ENCODE results near the gene RABEP1. TPM values are rescaled to one million over a fixed set of nuclear protein-coding genes. Genes with fewer than 3 reads are reported as not detected.

Gene RABEP1
- total RNA-seq, 1 experiment from 2014 or later, result 24.4 TPM

- Histone ChIP-seq H3K4me3 (ENCODE audit: low read length) (no peak overlapping the region), H3K36me3 (ENCODE audit: low read depth, low read length) (peaks cover 65% of the 10 kb centered on the region), H2AFZ (ENCODE audit: low read length) (no peak overlapping the region), H3K9me3 (ENCODE audit: low read length) (no peaks in the 10 kb centered on the region), H3K4me1 (ENCODE audit: insufficient read depth, low read length) (peaks cover 2% of the 10 kb centered on the region; the same call in 1 of the 2 replicates), H3K9ac (ENCODE audit: low read length) (no peak overlapping the region), H4K20me1 (ENCODE audit: low read length) (peaks cover 3% of the 10 kb centered on the region; the same call in 1 of the 2 replicates), H3K79me2 (ENCODE audit: low read length) (peaks cover 15% of the 10 kb centered on the region), H3K9me2 (replicated peaks; ENCODE audit: low read length) (no peaks in the 10 kb centered on the region), H3K27ac (ENCODE audit: low read length) (no peak overlapping the region), H3K4me2 (ENCODE audit: low read length) (no peak overlapping the region), H3K27me3 (ENCODE audit: low read length) (no peaks in the 10 kb centered on the region), H3F3A (ENCODE audit: low read length, unreplicated experiment) (no peaks in the 10 kb centered on the region)
- POLR2A ChIA-PET (ENCODE audit: unreplicated experiment), result no interaction called here
- no peak for DNase-seq
- TF ChIP-seq EZH2phosphoT487 (IDR thresholded peaks at IDR 0.05; ENCODE audit: borderline replicate concordance, low read length), result no peak
- TF ChIP-seq, protein P1, sequence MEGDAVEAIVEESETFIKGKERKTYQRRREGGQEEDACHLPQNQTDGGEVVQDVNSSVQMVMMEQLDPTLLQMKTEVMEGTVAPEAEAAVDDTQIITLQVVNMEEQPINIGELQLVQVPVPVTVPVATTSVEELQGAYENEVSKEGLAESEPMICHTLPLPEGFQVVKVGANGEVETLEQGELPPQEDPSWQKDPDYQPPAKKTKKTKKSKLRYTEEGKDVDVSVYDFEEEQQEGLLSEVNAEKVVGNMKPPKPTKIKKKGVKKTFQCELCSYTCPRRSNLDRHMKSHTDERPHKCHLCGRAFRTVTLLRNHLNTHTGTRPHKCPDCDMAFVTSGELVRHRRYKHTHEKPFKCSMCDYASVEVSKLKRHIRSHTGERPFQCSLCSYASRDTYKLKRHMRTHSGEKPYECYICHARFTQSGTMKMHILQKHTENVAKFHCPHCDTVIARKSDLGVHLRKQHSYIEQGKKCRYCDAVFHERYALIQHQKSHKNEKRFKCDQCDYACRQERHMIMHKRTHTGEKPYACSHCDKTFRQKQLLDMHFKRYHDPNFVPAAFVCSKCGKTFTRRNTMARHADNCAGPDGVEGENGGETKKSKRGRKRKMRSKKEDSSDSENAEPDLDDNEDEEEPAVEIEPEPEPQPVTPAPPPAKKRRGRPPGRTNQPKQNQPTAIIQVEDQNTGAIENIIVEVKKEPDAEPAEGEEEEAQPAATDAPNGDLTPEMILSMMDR (conservative IDR thresholded peaks at IDR 0.05; ENCODE audit: low read depth, low read length), result no peak
- no peak for TF ChIP-seq EZH2 (IDR thresholded peaks at IDR 0.05; ENCODE audit: low read length, unreplicated experiment)
- BruUV-seq (replicated peaks), result no TSS peak
- intact Hi-C loops (cut with micrococcal nuclease), result no loop called here
- CTCF ChIA-PET, result interaction anchor here (0.7 kb wide), 1 partner anchor 32 kb away, joined by 4 read pairs; no protein-coding TSS in a partner anchor
- ATAC-seq, result no peak
These were observed 126.1 kb downstream of the RABEP1 start for GRCh38 chr17:5408186-5408585.

GRCh38 chr17:5410594-5411272, 128.6 kb downstream of the RABEP1 start:
- no peaks in the 10 kb centered on the region for H3K9me3 ChIP-seq (ENCODE audit: low read length)
- ChIA-PET CTCF (no interaction called here), POLR2A (ENCODE audit: unreplicated experiment) (no interaction called here)
- H3K9ac ChIP-seq (ENCODE audit: low read length), result no peak overlapping the region
- DNase-seq, result no peak
- TF ChIP-seq EZH2 (IDR thresholded peaks at IDR 0.05; ENCODE audit: low read length, unreplicated experiment) (no peak), EZH2phosphoT487 (IDR thresholded peaks at IDR 0.05; ENCODE audit: borderline replicate concordance, low read length) (no peak)
- TF ChIP-seq, protein P1 (conservative IDR thresholded peaks at IDR 0.05; ENCODE audit: low read depth, low read length), result no peak
- no peaks in the 10 kb centered on the region for H3K9me2 ChIP-seq (replicated peaks; ENCODE audit: low read length)
- H3K36me3 ChIP-seq (ENCODE audit: low read depth, low read length), result peaks cover 51% of the 10 kb centered on the region
- H3K27ac ChIP-seq (ENCODE audit: low read length), result no peak overlapping the region
- peaks cover 8% of the 10 kb centered on the region; the same call in 1 of the 2 replicates for H4K20me1 ChIP-seq (ENCODE audit: low read length)
- H2AFZ ChIP-seq (ENCODE audit: low read length), result no peak overlapping the region
- H3F3A ChIP-seq (ENCODE audit: low read length, unreplicated experiment), result no peaks in the 10 kb centered on the region
- ATAC-seq, result no peak
- H3K27me3 ChIP-seq (ENCODE audit: low read length), result no peaks in the 10 kb centered on the region
- peaks cover 12% of the 10 kb centered on the region for H3K4me1 ChIP-seq (ENCODE audit: insufficient read depth, low read length)
- H3K4me3 ChIP-seq (ENCODE audit: low read length), result no peak overlapping the region
- no TSS peak for BruUV-seq (replicated peaks)
- no peak overlapping the region for H3K4me2 ChIP-seq (ENCODE audit: low read length)
- H3K79me2 ChIP-seq (ENCODE audit: low read length), result peaks cover 24% of the 10 kb centered on the region
- intact Hi-C loops (cut with micrococcal nuclease), result no loop called here

DNA sequence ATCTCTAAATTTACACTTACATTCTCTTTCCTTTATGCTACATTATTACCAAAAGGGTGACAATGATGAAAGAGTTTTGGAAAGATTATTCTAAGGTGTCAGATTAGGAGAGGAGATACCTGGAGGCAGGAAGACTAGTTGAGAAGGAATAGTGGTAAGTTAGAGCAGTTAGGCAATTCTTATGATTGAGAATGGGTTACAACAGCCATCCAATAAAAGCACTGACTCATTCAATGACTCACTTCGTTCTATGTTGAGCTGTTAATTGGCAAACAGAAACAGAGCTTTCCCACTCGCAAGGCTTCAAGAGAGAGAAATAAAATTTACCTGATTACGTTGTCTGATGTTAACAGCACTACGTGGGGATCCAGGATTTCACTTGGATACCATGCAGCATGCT, 131.6 kb downstream of the RABEP1 start:
- H3K27ac ChIP-seq (ENCODE audit: low read length), result peak overlapping the region; percentile 59
- H3K4me1 ChIP-seq (ENCODE audit: insufficient read depth, low read length), result peaks cover 23% of the 10 kb centered on the region
- ChIA-PET CTCF (interaction anchor here (1.7 kb wide), 1 partner anchor 25 kb away, joined by 6 read pairs; the partner anchor contains the start of gene C1QBP), POLR2A (ENCODE audit: unreplicated experiment) (no interaction called here)
- peak overlapping the region; percentile 57 for H3K4me2 ChIP-seq (ENCODE audit: low read length)
- no peaks in the 10 kb centered on the region for H3K9me2 ChIP-seq (replicated peaks; ENCODE audit: low read length)
- H3K9ac ChIP-seq (ENCODE audit: low read length), result no peak overlapping the region
- peaks cover 32% of the 10 kb centered on the region for H3K36me3 ChIP-seq (ENCODE audit: low read depth, low read length)
- DNase-seq (peak; percentile 86), ATAC-seq (peak; percentile 83)
- H4K20me1 ChIP-seq (ENCODE audit: low read length), result peaks cover 12% of the 10 kb centered on the region; the same call in 1 of the 2 replicates
- no peaks in the 10 kb centered on the region for H3K27me3 ChIP-seq (ENCODE audit: low read length)
- BruUV-seq (replicated peaks), result no TSS peak
- no peaks in the 10 kb centered on the region for H3F3A ChIP-seq (ENCODE audit: low read length, unreplicated experiment)
- H3K79me2 ChIP-seq (ENCODE audit: low read length), result peaks cover 51% of the 10 kb centered on the region
- intact Hi-C loops (cut with micrococcal nuclease), result no loop called here
- H3K9me3 ChIP-seq (ENCODE audit: low read length), result no peaks in the 10 kb centered on the region
- TF ChIP-seq, protein P1 (conservative IDR thresholded peaks at IDR 0.05; ENCODE audit: low read depth, low read length), result no peak
- H2AFZ ChIP-seq (ENCODE audit: low read length), result no peak overlapping the region
- H3K4me3 ChIP-seq (ENCODE audit: low read length), result no peak overlapping the region
